ENCODE results near the gene LPIN1.
A peak's percentile ranks its signal among the peaks of the same experiment; 100 is the strongest.

LPIN1 gene

GRCh38 chr2:11762031-11762430 lies 15.6 kb downstream of the LPIN1 start:
- Histone ChIP-seq H3K4me2 (ENCODE audit: low read length, poor library complexity, severe bottlenecking) (no peak overlapping the region), H4K8ac (ENCODE audit: low read length) (no peak overlapping the region), H2BK120ac (ENCODE audit: low read depth, low read length) (no peak overlapping the region), H3K18ac (ENCODE audit: low read depth in 1 of 2, low read length in 2 of 2) (no peak overlapping the region), H4K91ac (ENCODE audit: low read length) (no peak overlapping the region), H3K36me3 (ENCODE audit: control insufficient read depth in 1 of 2, insufficient read depth in 2 of 2, low read depth in 1 of 2, low read length in 2 of 2) (peaks cover 31 to 62% of the 10 kb centered on the region in 2 experiments), H2BK15ac (ENCODE audit: low read depth, poor library complexity, severe bottlenecking) (no peak overlapping the region), H2AFZ (ENCODE audit: low read depth, low read length) (no peak overlapping the region), H2AK5ac (ENCODE audit: low read length, severe bottlenecking) (no peak overlapping the region), H3K27ac (ENCODE audit: low read length, poor library complexity, severe bottlenecking) (no peak overlapping the region), H3K4me1 (ENCODE audit: control insufficient read depth, insufficient read depth, low read depth, low read length) (no peaks in the 10 kb centered on the region), H2BK12ac (ENCODE audit: low read length in 2 of 2) (no peak overlapping the region), H3K9me3 (ENCODE audit: control insufficient read depth, low read length) (no peaks in the 10 kb centered on the region), H3K79me1 (replicated peaks; ENCODE audit: low read length, poor library complexity, severe bottlenecking) (peaks cover 48% of the 10 kb centered on the region), H3K23ac (ENCODE audit: low read length in 2 of 2) (no peak overlapping the region), H2BK5ac (ENCODE audit: low read depth, low read length, poor library complexity, severe bottlenecking) (no peak overlapping the region), H3K4me3 (ENCODE audit: insufficient read depth in 1 of 2, low read depth in 1 of 2, low read length in 2 of 2) (no peak overlapping the region), H3K4ac (ENCODE audit: low read depth in 1 of 2, low read length in 2 of 2) (no peak overlapping the region), H3K27me3 (ENCODE audit: control insufficient read depth in 1 of 2, insufficient read depth in 1 of 2, low read length in 2 of 2) (no peaks in the 10 kb centered on the region), H3K14ac (ENCODE audit: low read length in 2 of 2) (no peak overlapping the region), H3K9ac (ENCODE audit: low read length) (no peak overlapping the region)
- DNase-seq, result no peak
- WGBS, result 98% methylated on average over 9 of the region's 14 CpGs

- Histone ChIP-seq H3K14ac (ENCODE audit: low read length in 2 of 2) (no peak overlapping the region), H3K27me3 (ENCODE audit: control insufficient read depth in 1 of 2, insufficient read depth in 1 of 2, low read length in 2 of 2) (no peaks in the 10 kb centered on the region), H3K79me1 (replicated peaks; ENCODE audit: low read length, poor library complexity, severe bottlenecking) (peaks cover 45% of the 10 kb centered on the region), H2AK5ac (ENCODE audit: low read length, severe bottlenecking) (no peak overlapping the region), H3K36me3 (ENCODE audit: control insufficient read depth in 1 of 2, insufficient read depth in 2 of 2, low read depth in 1 of 2, low read length in 2 of 2) (peaks cover 36 to 71% of the 10 kb centered on the region in 2 experiments), H3K4me3 (ENCODE audit: insufficient read depth in 1 of 2, low read depth in 1 of 2, low read length in 2 of 2) (no peak overlapping the region), H2AFZ (ENCODE audit: low read depth, low read length) (no peak overlapping the region), H3K9ac (ENCODE audit: low read length) (no peak overlapping the region), H2BK15ac (ENCODE audit: low read depth, poor library complexity, severe bottlenecking) (no peak overlapping the region), H2BK12ac (ENCODE audit: low read length in 2 of 2) (no peak overlapping the region), H3K9me3 (ENCODE audit: control insufficient read depth, low read length) (no peaks in the 10 kb centered on the region), H3K18ac (ENCODE audit: low read depth in 1 of 2, low read length in 2 of 2) (no peak overlapping the region), H2BK120ac (ENCODE audit: low read depth, low read length) (no peak overlapping the region), H2BK5ac (ENCODE audit: low read depth, low read length, poor library complexity, severe bottlenecking) (no peak overlapping the region), H3K23ac (ENCODE audit: low read length in 2 of 2) (no peak overlapping the region), H3K4ac (ENCODE audit: low read depth in 1 of 2, low read length in 2 of 2) (no peak overlapping the region), H3K27ac (ENCODE audit: low read length, poor library complexity, severe bottlenecking) (no peak overlapping the region), H3K4me2 (ENCODE audit: low read length, poor library complexity, severe bottlenecking) (no peak overlapping the region), H3K4me1 (ENCODE audit: control insufficient read depth, insufficient read depth, low read depth, low read length) (no peaks in the 10 kb centered on the region), H4K91ac (ENCODE audit: low read length) (no peak overlapping the region), H4K8ac (ENCODE audit: low read length) (no peak overlapping the region)
- no peak for DNase-seq
- 96% methylated on average over 20 of the region's 20 CpGs for WGBS
These were observed 16.5 kb downstream of the LPIN1 start for GRCh38 chr2:11762799-11763461.

- Histone ChIP-seq H3K4me1 (ENCODE audit: control insufficient read depth, insufficient read depth, low read depth, low read length) (no peaks in the 10 kb centered on the region), H2BK12ac (ENCODE audit: low read length in 2 of 2) (no peak overlapping the region), H2BK5ac (ENCODE audit: low read depth, low read length, poor library complexity, severe bottlenecking) (no peak overlapping the region), H3K79me1 (replicated peaks; ENCODE audit: low read length, poor library complexity, severe bottlenecking) (peaks cover 38% of the 10 kb centered on the region), H2BK15ac (ENCODE audit: low read depth, poor library complexity, severe bottlenecking) (no peak overlapping the region), H4K91ac (ENCODE audit: low read length) (no peak overlapping the region), H2AFZ (ENCODE audit: low read depth, low read length) (no peak overlapping the region), H3K4me3 (ENCODE audit: insufficient read depth in 1 of 2, low read depth in 1 of 2, low read length in 2 of 2) (no peak overlapping the region), H3K9ac (ENCODE audit: low read length) (no peak overlapping the region), H3K36me3 (ENCODE audit: control insufficient read depth in 1 of 2, insufficient read depth in 2 of 2, low read depth in 1 of 2, low read length in 2 of 2) (peaks cover 36 to 84% of the 10 kb centered on the region in 2 experiments), H3K4ac (ENCODE audit: low read depth in 1 of 2, low read length in 2 of 2) (no peak overlapping the region), H3K27me3 (ENCODE audit: control insufficient read depth in 1 of 2, insufficient read depth in 1 of 2, low read length in 2 of 2) (no peaks in the 10 kb centered on the region), H4K8ac (ENCODE audit: low read length) (no peak overlapping the region), H3K18ac (ENCODE audit: low read depth in 1 of 2, low read length in 2 of 2) (no peak overlapping the region), H3K27ac (ENCODE audit: low read length, poor library complexity, severe bottlenecking) (no peak overlapping the region), H2AK5ac (ENCODE audit: low read length, severe bottlenecking) (no peak overlapping the region), H3K4me2 (ENCODE audit: low read length, poor library complexity, severe bottlenecking) (no peak overlapping the region), H3K14ac (ENCODE audit: low read length in 2 of 2) (no peak overlapping the region), H3K9me3 (ENCODE audit: control insufficient read depth, low read length) (no peaks in the 10 kb centered on the region), H2BK120ac (ENCODE audit: low read depth, low read length) (no peak overlapping the region), H3K23ac (ENCODE audit: low read length in 2 of 2) (no peak overlapping the region)
- 97% methylated on average over 4 of the region's 4 CpGs for WGBS
- no peak for DNase-seq
These were observed 17.9 kb downstream of the LPIN1 start for GRCh38 chr2:11764359-11764758.

GRCh38 chr2:11764920-11765319 lies 18.5 kb downstream of the LPIN1 start:
- H4K91ac ChIP-seq (ENCODE audit: low read length), result no peak overlapping the region
- H2BK12ac ChIP-seq (ENCODE audit: low read length in 2 of 2), result no peak overlapping the region
- H2AFZ ChIP-seq (ENCODE audit: low read depth, low read length), result no peak overlapping the region
- no peak overlapping the region for H3K4ac ChIP-seq (ENCODE audit: low read depth in 1 of 2, low read length in 2 of 2)
- no peaks in the 10 kb centered on the region for H3K9me3 ChIP-seq (ENCODE audit: control insufficient read depth, low read length)
- no peak overlapping the region for H3K27ac ChIP-seq (ENCODE audit: low read length, poor library complexity, severe bottlenecking)
- H3K27me3 ChIP-seq (ENCODE audit: control insufficient read depth in 1 of 2, insufficient read depth in 1 of 2, low read length in 2 of 2), result no peaks in the 10 kb centered on the region
- no peak overlapping the region for H2BK120ac ChIP-seq (ENCODE audit: low read depth, low read length)
- H2BK15ac ChIP-seq (ENCODE audit: low read depth, poor library complexity, severe bottlenecking), result no peak overlapping the region
- no peak overlapping the region for H2BK5ac ChIP-seq (ENCODE audit: low read depth, low read length, poor library complexity, severe bottlenecking)
- H4K8ac ChIP-seq (ENCODE audit: low read length), result no peak overlapping the region
- H3K4me2 ChIP-seq (ENCODE audit: low read length, poor library complexity, severe bottlenecking), result no peak overlapping the region
- H3K14ac ChIP-seq (ENCODE audit: low read length in 2 of 2), result no peak overlapping the region
- H3K79me1 ChIP-seq (replicated peaks; ENCODE audit: low read length, poor library complexity, severe bottlenecking), result peaks cover 38% of the 10 kb centered on the region
- no peaks in the 10 kb centered on the region for H3K4me1 ChIP-seq (ENCODE audit: control insufficient read depth, insufficient read depth, low read depth, low read length)
- DNase-seq, result no peak
- H3K9ac ChIP-seq (ENCODE audit: low read length), result no peak overlapping the region
- H3K23ac ChIP-seq (ENCODE audit: low read length in 2 of 2), result peak overlapping the region in 1 of 2 experiments; percentile 2
- 98% methylated on average over 10 of the region's 10 CpGs for WGBS
- no peak overlapping the region for H3K4me3 ChIP-seq (ENCODE audit: insufficient read depth in 1 of 2, low read depth in 1 of 2, low read length in 2 of 2)
- no peak overlapping the region for H3K18ac ChIP-seq (ENCODE audit: low read depth in 1 of 2, low read length in 2 of 2)
- H3K36me3 ChIP-seq (ENCODE audit: control insufficient read depth in 1 of 2, insufficient read depth in 2 of 2, low read depth in 1 of 2, low read length in 2 of 2), result peaks cover 39 to 89% of the 10 kb centered on the region in 2 experiments
- no peak overlapping the region for H2AK5ac ChIP-seq (ENCODE audit: low read length, severe bottlenecking)

Measured in mesenchymal stem cell (in vitro differentiated cells and primary cell).